GM12878 (cell line): ENCODE measurements around the gene TNK1. TPM values are rescaled to one million over a fixed set of nuclear protein-coding genes. Genes with fewer than 3 reads are reported as not detected.

Experiments used
- ATAC-seq: fragments of 200-7000 bp; cut with Tn5 transposase; 3 replicates; pipeline ENCODE4 v1.9.1; 2020; ENCODE audit warnings: mild to moderate bottlenecking, moderate library complexity
- BruUV-seq: library from RNA; stranded (reverse); fragments of 400-500 nt; replicated peaks from 2 replicates; lab custom pipeline; 2021; lab: Mats Ljungman, UMichigan
- CTCF ChIA-PET: fragments of 300-600 bp; sonication (Branson Sonifier 250); formaldehyde crosslinking; extraction: SDS; loops from one replicate; lab custom pipeline; 2021; ENCODE audit warnings: inconsistent platforms; lab: Yijun Ruan, JAX
- POLR2A ChIA-PET: fragments of 350-600 bp; formaldehyde crosslinking; extraction: SDS; loops from one replicate; lab custom pipeline; 2021; ENCODE audit warnings: inconsistent platforms; lab: Charles Lee
- RAD21 ChIA-PET: fragments of 300-600 bp; sonication (Branson Sonifier 250); formaldehyde crosslinking; loops from one replicate; lab custom pipeline; 2023; ENCODE audit warnings: antibody characterized with exemption; ENCODE audit not compliant: unreplicated experiment; lab: Charles Lee
- SMC1A ChIA-PET: fragments of 300-600 bp; sonication (Branson Sonifier 250); formaldehyde crosslinking; loops from one replicate; lab custom pipeline; 2023; ENCODE audit not compliant: unreplicated experiment, uncharacterized antibody; lab: Charles Lee
- DNase-seq: peaks from one replicate; pipeline ENCODE4 v3.0.0-alpha.2; 2011; ENCODE audit warnings: low read depth, low spot score
- FAIRE-seq: peaks from 3 replicates; lab custom pipeline; 2011; peaks lifted over from hg19 to GRCh38; lab: Jason Lieb, UNC
- H2AFZ ChIP-seq: 2 replicates; pipeline ENCODE4 v1.6.0; 2011; ENCODE audit warnings: low read depth, low read length, control low read depth; ENCODE audit not compliant: control insufficient read depth
- H3K27ac ChIP-seq: 2 replicates; pipeline ENCODE4 v1.5.1; 2011; ENCODE audit warnings: control low read depth; ENCODE audit not compliant: control insufficient read depth, insufficient read depth
- H3K27me3 ChIP-seq, 2 experiments: replicated peaks in 1 of 2; 2 replicates each; pipeline versions ENCODE4 v1.6.0 to v1.6.1; 2011; ENCODE audit warnings: low read length in 1 of 2; ENCODE audit not compliant: control insufficient read depth in 2 of 2, insufficient read depth in 2 of 2
- H3K36me3 ChIP-seq, 2 experiments: 2 replicates each; pipeline ENCODE4 v1.5.1; 2011; ENCODE audit warnings: low read length in 1 of 2; ENCODE audit not compliant: control insufficient read depth in 2 of 2, insufficient read depth in 2 of 2
- H3K4me1 ChIP-seq: 2 replicates; pipeline ENCODE4 v1.6.1; 2011; ENCODE audit warnings: mild to moderate bottlenecking, low read length, moderate library complexity, mixed read lengths; ENCODE audit not compliant: control insufficient read depth, insufficient read depth
- H3K4me2 ChIP-seq: 2 replicates; pipeline ENCODE4 v1.6.0; 2011; ENCODE audit warnings: control low read depth; ENCODE audit not compliant: control insufficient read depth, insufficient read depth
- H3K4me3 ChIP-seq: fragments of 200-600 bp; sonication (generic); 2 replicates; pipeline ENCODE4 v1.5.1; 2016
- H3K79me2 ChIP-seq: 2 replicates; pipeline ENCODE4 v1.6.0; 2011; ENCODE audit warnings: low read length; ENCODE audit not compliant: control insufficient read depth, insufficient read depth
- H3K9ac ChIP-seq: 2 replicates; pipeline ENCODE4 v1.8.0; 2011; ENCODE audit warnings: low read length, control low read depth, mixed read lengths; ENCODE audit not compliant: control insufficient read depth, insufficient read depth
- H3K9me3 ChIP-seq: replicated peaks from 3 replicates; pipeline ENCODE4 v1.5.1; 2011; ENCODE audit warnings: mild to moderate bottlenecking, low read length; ENCODE audit not compliant: control insufficient read depth, insufficient read depth
- H4K20me1 ChIP-seq: 2 replicates; pipeline ENCODE4 v1.6.0; 2011; ENCODE audit not compliant: control insufficient read depth, insufficient read depth
- ATF7 ChIP-seq: fragments of 450-650 bp; IDR thresholded peaks from 2 replicates; pipeline ENCODE4 v1.6.1; 2016; ENCODE audit warnings: low read depth, mild to moderate bottlenecking
- BMI1 ChIP-seq: fragments of 450-650 bp; IDR thresholded peaks from 2 replicates; pipeline ENCODE4 v1.6.1; 2016; ENCODE audit warnings: mild to moderate bottlenecking, moderate library complexity, borderline replicate concordance
- CBFB ChIP-seq: IDR thresholded peaks from 2 replicates; pipeline ENCODE4 v1.6.1; 2016; ENCODE audit warnings: antibody characterized with exemption, low read depth
- CEBPB ChIP-seq, 2 experiments: fragments of 150-350 bp in 1 of 2; IDR thresholded peaks; 2 replicates each; pipeline ENCODE4 v1.6.1; 2012 to 2014; ENCODE audit warnings: low read depth in 2 of 2, low read length in 2 of 2, borderline replicate concordance in 1 of 2, inconsistent platforms in 1 of 2
- CHD1 ChIP-seq: IDR thresholded peaks from 2 replicates; pipeline ENCODE4 v1.6.1; 2012; ENCODE audit warnings: low read depth, low read length, improper control_type of control experiment
- CHD4 ChIP-seq: fragments of 200-600 bp; sonication (generic); IDR thresholded peaks from 2 replicates; pipeline ENCODE4 v1.6.1; 2016; ENCODE audit warnings: mild to moderate bottlenecking
- DPF2 ChIP-seq: fragments of 450-650 bp; IDR thresholded peaks from 2 replicates; pipeline ENCODE4 v1.6.1; 2017; ENCODE audit warnings: mild to moderate bottlenecking
- GATAD2B ChIP-seq: fragments of 450-650 bp; conservative IDR thresholded peaks from 2 replicates; pipeline ENCODE4 v1.6.1; 2017; ENCODE audit warnings: low read depth, mild to moderate bottlenecking, moderate library complexity
- HDAC2 ChIP-seq: fragments of 200-600 bp; sonication (generic); IDR thresholded peaks from 2 replicates; pipeline ENCODE4 v1.6.1; 2017
- LARP7 ChIP-seq: fragments of 450-650 bp; IDR thresholded peaks from 2 replicates; pipeline ENCODE4 v1.6.1; 2017; ENCODE audit warnings: mild to moderate bottlenecking
- MYB ChIP-seq: fragments of 150-350 bp; IDR thresholded peaks from 2 replicates; pipeline ENCODE4 v1.6.1; 2014; ENCODE audit warnings: mild to moderate bottlenecking, low read depth, low read length, borderline replicate concordance
- NFYB ChIP-seq: IDR thresholded peaks from 2 replicates; pipeline ENCODE4 v1.6.1; 2011; ENCODE audit warnings: low read depth, mild to moderate bottlenecking, low read length, improper control_type of control experiment, moderate library complexity; ENCODE audit not compliant: insufficient read depth
- NR2C2 ChIP-seq: IDR thresholded peaks from 2 replicates; pipeline ENCODE4 v1.6.1; 2011; ENCODE audit warnings: borderline replicate concordance, low read depth; ENCODE audit not compliant: control insufficient read depth, insufficient read length
- PML ChIP-seq: IDR thresholded peaks from 2 replicates; pipeline ENCODE4 v1.6.1; 2012; ENCODE audit warnings: low read length, inconsistent platforms
- POU2F2 ChIP-seq: IDR thresholded peaks from 3 replicates; pipeline ENCODE4 v1.6.1; 2011; ENCODE audit warnings: low read depth, mild to moderate bottlenecking, low read length, borderline replicate concordance
- RELA ChIP-seq: fragments of 450-650 bp; IDR thresholded peaks from 2 replicates; pipeline ENCODE4 v1.8.0; 2014; ENCODE audit warnings: borderline replicate concordance; ENCODE audit not compliant: partially characterized antibody
- SMAD1 ChIP-seq: fragments of 450-650 bp; IDR thresholded peaks from 2 replicates; pipeline ENCODE4 v1.6.1; 2018; ENCODE audit warnings: mild to moderate bottlenecking, low read depth; ENCODE audit not compliant: partially characterized antibody
- TCF12 ChIP-seq: IDR thresholded peaks from 2 replicates; pipeline ENCODE4 v1.6.1; 2011; ENCODE audit warnings: low read depth, mild to moderate bottlenecking, low read length
- YY1 ChIP-seq: IDR thresholded peaks from 2 replicates; pipeline ENCODE4 v1.6.1; 2011; ENCODE audit warnings: low read depth, mild to moderate bottlenecking, low read length
- ZNF207 ChIP-seq: fragments of 450-650 bp; IDR thresholded peaks from 2 replicates; pipeline ENCODE4 v1.6.1; 2014; ENCODE audit warnings: antibody characterized with exemption, mild to moderate bottlenecking, borderline replicate concordance
- ZNF217 ChIP-seq: fragments of 450-650 bp; IDR thresholded peaks from 2 replicates; pipeline ENCODE4 v1.6.1; 2017; ENCODE audit warnings: antibody characterized with exemption, mild to moderate bottlenecking
- ZNF384 ChIP-seq: IDR thresholded peaks from 2 replicates; pipeline ENCODE4 v1.6.1; 2012; ENCODE audit warnings: low read depth, mild to moderate bottlenecking, low read length, improper control_type of control experiment, borderline replicate concordance
- WGBS: methylation state at CpG from one replicate; pipeline ENCODE4 v1.1.6; 2016; ENCODE audit warnings: low lambda C conversion rate; ENCODE audit not compliant: insufficient replicate concordance, insufficient coverage; ENCODE audit errors: missing lambda C conversion rate; 5-methylcytosine and 5-hydroxymethylcytosine counted together
- in situ Hi-C: fragments of 300-500 bp; cut with MboI; formaldehyde crosslinking; loops from 9 replicates; pipeline ENCODE4 v1.14.3; 2018; ENCODE audit warnings: mixed read lengths
- intact Hi-C: fragments of 100-400 bp; cut with micrococcal nuclease; formaldehyde crosslinking; loops from one replicate; pipeline ENCODE4 v1.14.2; 2022; ENCODE audit not compliant: unreplicated experiment
- polyA plus RNA-seq, 11 experiments: library from polyadenylated mRNA; depleted of rRNA in 4 of 11; unstranded in 6 of 11; stranded (reverse) in 5 of 11; fragments of >200 nt; fragmentation: Nextera tagmentation in 4 of 11; fragmentation: Illumina TruSeq in 1 of 11; extraction: Ambion mirVana in 4 of 11; extraction: Trizol in 1 of 11; gene quantifications; 1 replicate in 1 of 11; 2 replicates in 10 of 11; pipeline versions ENCODE4 v1.2.1 to v1.2.3, GENCODE V29; 2011 to 2016; ENCODE audit warnings: inconsistent platforms in 2 of 11, missing spikeins in 2 of 11, low read depth in 1 of 11
- total RNA-seq, 4 experiments: library from RNA; depleted of rRNA in 3 of 4; stranded (reverse); fragments of >200 nt in 3 of 4; fragmentation: Illumina TruSeq in 1 of 4; extraction: Trizol in 1 of 4; gene quantifications; 2 replicates each; pipeline versions ENCODE4 v1.2.1 to v1.2.3, GENCODE V29; 2013 to 2021
- TF ChIP-seq, protein P1 (sequence below): fragments of 450-650 bp; IDR thresholded peaks from 2 replicates; pipeline ENCODE4 v1.6.1; 2017; ENCODE audit warnings: mild to moderate bottlenecking

TNK1 gene
- total and polyA plus RNA-seq, 10 of the 15 experiments (the other 5 are each of a cell fraction or from before 2014, with no cell fraction given) = 0.06 to 2.5 (median 0.70) TPM

DNA sequence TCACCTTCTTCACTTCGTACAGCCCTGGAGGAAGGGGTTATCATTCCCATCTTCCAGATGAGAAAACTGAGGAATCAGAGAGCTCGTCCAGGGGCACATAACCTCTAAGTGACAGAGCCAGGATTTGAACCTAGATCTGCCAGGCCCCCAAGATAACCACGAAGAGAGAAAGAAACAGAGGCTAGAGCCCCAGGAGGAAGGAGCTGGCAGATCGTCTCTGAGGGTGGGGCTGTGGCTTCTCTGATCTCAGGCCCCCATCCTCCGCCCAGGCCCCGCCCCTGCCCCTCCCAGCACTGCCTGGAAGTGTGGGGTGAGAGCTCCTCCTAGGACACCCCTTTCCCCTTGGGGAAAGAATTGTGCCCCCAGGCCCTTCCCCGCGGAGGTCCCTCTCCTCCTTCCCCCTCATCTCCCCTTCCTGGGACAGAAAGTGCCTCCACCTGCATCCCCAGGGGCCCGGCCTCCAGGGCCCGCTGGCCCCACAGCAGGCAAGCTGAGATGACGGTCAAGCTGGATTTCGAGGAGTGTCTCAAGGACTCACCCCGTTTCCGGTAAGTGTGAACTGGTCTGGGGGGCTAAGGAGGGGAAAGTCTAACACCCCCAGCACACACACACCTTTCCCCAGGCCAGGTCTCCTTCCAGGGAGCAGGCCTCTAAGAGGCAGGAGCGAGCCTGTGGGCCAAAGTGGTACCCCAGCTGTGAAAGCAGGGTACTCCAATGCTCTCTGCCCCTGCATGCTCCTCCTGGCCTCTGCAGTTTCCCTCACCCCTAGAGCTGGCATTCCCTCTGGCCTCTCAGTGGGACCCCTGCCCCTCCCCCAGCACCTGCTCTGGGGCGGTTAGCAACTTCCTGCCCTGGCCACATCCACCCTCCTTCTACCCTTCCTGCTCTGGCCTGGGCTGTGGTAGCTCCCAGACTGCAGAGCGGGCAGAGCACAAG lies 44.4 kb upstream of the TNK1 start, which contains the start of gene ACAP1:
TSS of gene ACAP1 (plus strand) at position 290 of the 936 bp plus-strand sequence. CDS start at position 496, 206 bp downstream.
- CTCF ChIA-PET = interaction anchor here (0.7 to 3.8 kb wide), 18 partner anchors 9 to 351 kb away, joined by 3 to 46 read pairs (median 6); partner anchors contain the start of genes NEURL4, SENP3, TMEM102 and TMEM256
- intact Hi-C loops (no loop called here), in situ Hi-C loops (no loop called here)
- peaks cover 0 to 21% of the 10 kb centered on the region in 2 experiments; a peak in 2 of 4 replicates for H3K36me3 ChIP-seq
- WGBS = 1% methylated on average over 15 of the region's 17 CpGs
- no peaks in the 10 kb centered on the region for H3K27me3 ChIP-seq
- no peak for DNase-seq
- H3K4me2 ChIP-seq = peak within 1 kb of the TSS; percentile 97
- H3K4me1 ChIP-seq = peaks cover 27% of the 10 kb centered on the region
- ATAC-seq = peak; percentile 93
- RAD21 ChIA-PET = interaction anchor here (0.7 to 5.2 kb wide), 19 partner anchors 8 to 350 kb away, joined by 3 to 45 read pairs (median 5); partner anchors contain the start of genes FXR2, GABARAP, KCTD11 and PLSCR3
- H3K9me3 ChIP-seq = no peaks in the 10 kb centered on the region
- H2AFZ ChIP-seq = peak within 1 kb of the TSS; percentile 73
- H4K20me1 ChIP-seq = no peaks in the 10 kb centered on the region
- H3K4me3 ChIP-seq = peak within 1 kb of the TSS; percentile 96
- SMC1A ChIA-PET = interaction anchor here (0.9 to 4.5 kb wide), 15 partner anchors 8 to 290 kb away, joined by 3 to 33 read pairs (median 5); partner anchors contain the start of genes CTDNEP1, GABARAP, GPS2 and KCTD11
- POLR2A ChIA-PET = interaction anchor here (0.5 to 3.9 kb wide), 28 partner anchors 9 to 1606 kb away, joined by 3 to 52 read pairs (median 4); partner anchors contain the start of genes ACADVL, DLG4, FXR2 and GPS2
- peak within 1 kb of the TSS; percentile 99 for H3K27ac ChIP-seq
- H3K9ac ChIP-seq = peak within 1 kb of the TSS; percentile 99
- TSS peak; percentile 87 for BruUV-seq
- FAIRE-seq = peak; percentile 90
- H3K79me2 ChIP-seq = peaks cover 30% of the 10 kb centered on the region
- TF ChIP-seq RELA (no peak), SMAD1 (no peak), DPF2 (peak; percentile 27), CEBPB (IDR thresholded peaks at IDR 0.05; ENCODE audit: borderline replicate concordance in 1 of 2, low read depth in 2 of 2, low read length in 2 of 2) (no peak), BMI1 (no peak), CHD1 (0 out of 2 replicates have a peak, but pooled peaks have one; percentile 20), NFYB (no peak), TCF12 (0 out of 2 replicates have a peak, but pooled peaks have one; percentile 65), POU2F2 (0 out of 3 replicates have a peak, but pooled peaks have one; percentile 27), YY1 (no peak), ZNF207 (0 out of 2 replicates have a peak, but pooled peaks have one; percentile 30), ZNF217 (peak; percentile 70; the same call in 1 of the 2 replicates), CBFB (peak; percentile 22; the same call in 1 of the 2 replicates), ATF7 (no peak), CHD4 (no peak), LARP7 (peak; percentile 22; the same call in 1 of the 2 replicates), NR2C2 (no peak), PML (no peak), ZNF384 (0 out of 2 replicates have a peak, but pooled peaks have one; percentile 3), GATAD2B (0 out of 2 replicates have a peak, but pooled peaks have one; percentile 40), MYB (no peak), HDAC2 (no peak)
- TF ChIP-seq, protein P1, sequence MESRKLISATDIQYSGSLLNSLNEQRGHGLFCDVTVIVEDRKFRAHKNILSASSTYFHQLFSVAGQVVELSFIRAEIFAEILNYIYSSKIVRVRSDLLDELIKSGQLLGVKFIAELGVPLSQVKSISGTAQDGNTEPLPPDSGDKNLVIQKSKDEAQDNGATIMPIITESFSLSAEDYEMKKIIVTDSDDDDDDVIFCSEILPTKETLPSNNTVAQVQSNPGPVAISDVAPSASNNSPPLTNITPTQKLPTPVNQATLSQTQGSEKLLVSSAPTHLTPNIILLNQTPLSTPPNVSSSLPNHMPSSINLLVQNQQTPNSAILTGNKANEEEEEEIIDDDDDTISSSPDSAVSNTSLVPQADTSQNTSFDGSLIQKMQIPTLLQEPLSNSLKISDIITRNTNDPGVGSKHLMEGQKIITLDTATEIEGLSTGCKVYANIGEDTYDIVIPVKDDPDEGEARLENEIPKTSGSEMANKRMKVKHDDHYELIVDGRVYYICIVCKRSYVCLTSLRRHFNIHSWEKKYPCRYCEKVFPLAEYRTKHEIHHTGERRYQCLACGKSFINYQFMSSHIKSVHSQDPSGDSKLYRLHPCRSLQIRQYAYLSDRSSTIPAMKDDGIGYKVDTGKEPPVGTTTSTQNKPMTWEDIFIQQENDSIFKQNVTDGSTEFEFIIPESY = no peak
